Neural cell (in vitro differentiated cells): ENCODE data around the gene CDH4. TPM values are rescaled to one million over a fixed set of nuclear protein-coding genes. Genes with fewer than 3 reads are reported as not detected.

Experiments used
- H2AFZ ChIP-seq: fragments of 200-600, 300-800 bp; sonication (generic), shearing (Covaris generic); 2 replicates; pipeline ENCODE4 v1.6.0; 2014; ENCODE audit warnings: low read depth, mild to moderate bottlenecking, antibody characterized with exemption, low read length, moderate library complexity
- H3F3A ChIP-seq: fragments of 200-600 bp; shearing (Covaris generic); 2 replicates; pipeline ENCODE4 v1.6.1; 2016; ENCODE audit warnings: mild to moderate bottlenecking, moderate library complexity, mixed read lengths, antibody characterized with exemption, low read length; ENCODE audit not compliant: insufficient read depth, poor library complexity, severe bottlenecking
- H3K27ac ChIP-seq: fragments of 200-600, 300-800 bp; sonication (generic), shearing (Covaris generic); 2 replicates; pipeline ENCODE4 v1.5.1; 2014; ENCODE audit warnings: mild to moderate bottlenecking, low read length, moderate library complexity
- H3K27me3 ChIP-seq: fragments of 300-800, 200-600 bp; sonication (generic), shearing (Covaris generic); 2 replicates; pipeline ENCODE4 v1.6.0; 2014; ENCODE audit warnings: mild to moderate bottlenecking, low read depth, low read length, moderate library complexity; ENCODE audit not compliant: insufficient read depth
- H3K36me3 ChIP-seq: fragments of 300-800, 200-600 bp; sonication (generic), shearing (Covaris generic); 2 replicates; pipeline ENCODE4 v1.5.1; 2014; ENCODE audit warnings: mild to moderate bottlenecking, antibody characterized with exemption, low read length, moderate library complexity; ENCODE audit not compliant: insufficient read depth
- H3K4me2 ChIP-seq: fragments of 300-800, 200-600 bp; sonication (generic), shearing (Covaris generic); 2 replicates; pipeline ENCODE4 v1.6.0; 2014; ENCODE audit warnings: mild to moderate bottlenecking, low read length
- H3K4me3 ChIP-seq: fragments of 300-800, 200-600 bp; sonication (generic), shearing (Covaris generic); 2 replicates; pipeline ENCODE4 v1.5.1; 2014; ENCODE audit warnings: mild to moderate bottlenecking, low read length, moderate library complexity
- H3K79me2 ChIP-seq: fragments of 200-600 bp; shearing (Covaris generic); replicated peaks from 2 replicates; pipeline ENCODE4 v1.6.0; 2014; ENCODE audit warnings: mild to moderate bottlenecking, low read length, moderate library complexity; ENCODE audit not compliant: insufficient read depth
- H3K9ac ChIP-seq: fragments of 300-800, 200-600 bp; sonication (generic), shearing (Covaris generic); 2 replicates; pipeline ENCODE4 v1.6.1; 2016; ENCODE audit warnings: mild to moderate bottlenecking, low read length, mixed read lengths
- H3K9me2 ChIP-seq: fragments of 200-600 bp; shearing (Covaris generic); 2 replicates; pipeline ENCODE4 v1.6.1; 2016; ENCODE audit warnings: mild to moderate bottlenecking, low read length, mixed read lengths; ENCODE audit not compliant: insufficient read depth
- H3K9me3 ChIP-seq: fragments of 200-600, 300-800 bp; sonication (generic), shearing (Covaris generic); 2 replicates; pipeline ENCODE4 v1.6.1; 2016; ENCODE audit warnings: mild to moderate bottlenecking, mixed run types, low read length, moderate library complexity, mixed read lengths
- H4K20me1 ChIP-seq: fragments of 200-600 bp; shearing (Covaris generic); 2 replicates; pipeline ENCODE4 v1.6.1; 2016; ENCODE audit warnings: mild to moderate bottlenecking, mixed run types; ENCODE audit not compliant: insufficient read depth
- CTCF ChIP-seq: fragments of 450-650 bp; IDR thresholded peaks from 2 replicates; pipeline ENCODE4 v1.5.1; 2014; ENCODE audit warnings: antibody characterized with exemption, mild to moderate bottlenecking, moderate library complexity; ENCODE audit not compliant: poor library complexity, severe bottlenecking
- EP300 ChIP-seq: fragments of 450-650 bp; conservative IDR thresholded peaks from 2 replicates; pipeline ENCODE4 v1.6.1; 2014; ENCODE audit warnings: antibody characterized with exemption, mild to moderate bottlenecking, moderate library complexity; ENCODE audit not compliant: poor library complexity, severe bottlenecking
- EZH2 ChIP-seq: fragments of 200-600, 300-800 bp; shearing (Covaris generic), sonication (generic); IDR thresholded peaks from 2 replicates; pipeline ENCODE4 v1.6.1; 2014; ENCODE audit warnings: antibody characterized with exemption, low read length, borderline replicate concordance, mild to moderate bottlenecking; ENCODE audit not compliant: insufficient read depth, poor library complexity, severe bottlenecking
- MXI1 ChIP-seq: fragments of 450-650 bp; conservative IDR thresholded peaks from 2 replicates; pipeline ENCODE4 v1.6.1; 2014; ENCODE audit warnings: antibody characterized with exemption, mild to moderate bottlenecking; ENCODE audit not compliant: poor library complexity, severe bottlenecking
- POLR2AphosphoS5 ChIP-seq: IDR thresholded peaks from 2 replicates; pipeline ENCODE4 v1.6.1; 2012
- RAD21 ChIP-seq: fragments of 450-650 bp; conservative IDR thresholded peaks from 2 replicates; pipeline ENCODE4 v1.6.1; 2014; ENCODE audit warnings: antibody characterized with exemption, mild to moderate bottlenecking, moderate library complexity
- REST ChIP-seq: IDR thresholded peaks from 2 replicates; pipeline ENCODE4 v1.6.1; 2012; ENCODE audit warnings: borderline replicate concordance
- SMC3 ChIP-seq: fragments of 450-650 bp; conservative IDR thresholded peaks from 2 replicates; pipeline ENCODE4 v1.6.1; 2014; ENCODE audit warnings: antibody characterized with exemption, mild to moderate bottlenecking, moderate library complexity; ENCODE audit not compliant: poor library complexity
- TAF1 ChIP-seq: IDR thresholded peaks from 2 replicates; pipeline ENCODE4 v1.6.1; 2012; ENCODE audit warnings: low read depth
- polyA plus RNA-seq: library from polyadenylated mRNA; depleted of rRNA; stranded (reverse); fragments of >200 nt; gene quantifications from 2 replicates; pipeline ENCODE4 v1.2.3, GENCODE V29; 2014

Gene CDH4
- polyA plus RNA-seq, 1 donor from 2014 or later, result 24.6 TPM

GRCh38 chr20:61785567-61785816, 533.4 kb downstream of the CDH4 start:
- Histone ChIP-seq H3K79me2 (no peaks in the 10 kb centered on the region), H3K9ac (no peak overlapping the region), H3K36me3 (no peaks in the 10 kb centered on the region), H3F3A (no peaks in the 10 kb centered on the region), H3K27me3 (no peaks in the 10 kb centered on the region), H3K4me3 (no peak overlapping the region), H3K27ac (no peak overlapping the region), H3K9me3 (no peaks in the 10 kb centered on the region), H3K9me2 (no peaks in the 10 kb centered on the region), H2AFZ (no peak overlapping the region), H3K4me2 (no peak overlapping the region), H4K20me1 (no peaks in the 10 kb centered on the region)
- TF ChIP-seq POLR2AphosphoS5 (no peak), RAD21 (no peak)

GRCh38 chr20:61786230-61786629, 534.2 kb downstream of the CDH4 start:
- Histone ChIP-seq H3K4me2 (no peak overlapping the region), H3K79me2 (no peaks in the 10 kb centered on the region), H3K27me3 (no peaks in the 10 kb centered on the region), H3K9ac (no peak overlapping the region), H4K20me1 (no peaks in the 10 kb centered on the region), H3K36me3 (no peaks in the 10 kb centered on the region), H3F3A (no peaks in the 10 kb centered on the region), H3K9me2 (no peaks in the 10 kb centered on the region), H3K4me3 (no peak overlapping the region), H3K9me3 (no peaks in the 10 kb centered on the region), H2AFZ (no peak overlapping the region), H3K27ac (no peak overlapping the region)
- no peak for TF ChIP-seq RAD21
- no peak for TF ChIP-seq REST
- TF ChIP-seq CTCF, result no peak
- no peak for TF ChIP-seq SMC3
- no peak for TF ChIP-seq TAF1
- TF ChIP-seq EP300, result no peak
- TF ChIP-seq MXI1, result no peak
- no peak for TF ChIP-seq EZH2
- TF ChIP-seq POLR2AphosphoS5, result no peak

GRCh38 chr20:61788343-61788742, 536.3 kb downstream of the CDH4 start:
- H3K79me2 ChIP-seq, result no peaks in the 10 kb centered on the region
- H3K9me2 ChIP-seq, result no peaks in the 10 kb centered on the region
- H3K36me3 ChIP-seq, result no peaks in the 10 kb centered on the region
- H2AFZ ChIP-seq, result no peak overlapping the region
- no peak overlapping the region for H3K4me3 ChIP-seq
- H4K20me1 ChIP-seq, result no peaks in the 10 kb centered on the region
- H3K27me3 ChIP-seq, result no peaks in the 10 kb centered on the region
- no peaks in the 10 kb centered on the region for H3F3A ChIP-seq
- TF ChIP-seq MXI1 (no peak), POLR2AphosphoS5 (no peak), TAF1 (no peak), EZH2 (no peak), CTCF (no peak), SMC3 (no peak), EP300 (no peak), RAD21 (no peak), REST (no peak)
- H3K9me3 ChIP-seq, result no peaks in the 10 kb centered on the region
- no peak overlapping the region for H3K9ac ChIP-seq
- no peak overlapping the region for H3K4me2 ChIP-seq
- no peak overlapping the region for H3K27ac ChIP-seq
